K562 (cell line): ENCODE data around the gene NEURL2. TPM values are rescaled to one million over a fixed set of nuclear protein-coding genes. Genes with fewer than 3 reads are reported as not detected.

Experiments used
- ATAC-seq: fragments of 200-7000 bp; cut with Tn5 transposase; 3 replicates; pipeline ENCODE4 v1.9.1; 2020; ENCODE audit warnings: moderate library complexity
- BruUV-seq: library from RNA; stranded (reverse); fragments of 400-500 nt; replicated peaks from 2 replicates; lab custom pipeline; 2021; lab: Mats Ljungman, UMichigan
- CTCF ChIA-PET: fragments of 300-600 bp; formaldehyde crosslinking; extraction: SDS; loops from one replicate; lab custom pipeline; 2021; ENCODE audit warnings: low intra/inter-chr PET ratio; lab: Yijun Ruan, JAX
- POLR2A ChIA-PET: fragments of 300-600, 350-650 bp; sonication (Branson Sonifier 250); formaldehyde crosslinking; extraction: SDS; loops from one replicate; lab custom pipeline; 2021; ENCODE audit warnings: antibody characterized with exemption, inconsistent platforms; lab: Yijun Ruan, JAX
- DNase-seq, 4 experiments: peaks; one replicate each; pipeline versions ENCODE4 v3.0.0 to v3.0.0-alpha.2; 2011 to 2018; ENCODE audit warnings: low spot score in 3 of 4, mixed read lengths in 3 of 4; ENCODE audit errors: extremely low read depth in 1 of 4
- FAIRE-seq: peaks from 2 replicates; lab custom pipeline; 2011; peaks lifted over from hg19 to GRCh38; lab: Jason Lieb, UNC
- H2AFZ ChIP-seq: 2 replicates; pipeline ENCODE4 v1.6.0; 2011; ENCODE audit warnings: low read depth, low read length, control low read depth, inconsistent platforms
- H3K27ac ChIP-seq: fragments of 200-600 bp; 3 replicates; pipeline ENCODE4 v1.8.0; 2011; ENCODE audit warnings: low read depth, mild to moderate bottlenecking, control low read depth, inconsistent platforms, low read length, moderate library complexity, mixed read lengths; ENCODE audit errors: extremely low read depth
- H3K27me3 ChIP-seq, 2 experiments: fragments of 300-600 bp in 1 of 2; 2 replicates in 1 of 2; 3 replicates in 1 of 2; pipeline versions ENCODE4 v1.6.0 to v1.8.0; 2011; ENCODE audit warnings: inconsistent platforms in 2 of 2, low read length in 2 of 2, mild to moderate bottlenecking in 1 of 2, mixed read lengths in 1 of 2, moderate library complexity in 1 of 2; ENCODE audit not compliant: control insufficient read depth in 2 of 2, insufficient read depth in 2 of 2
- H3K36me3 ChIP-seq: fragments of 300-600 bp; 3 replicates; pipeline ENCODE4 v1.8.0; 2011; ENCODE audit warnings: mild to moderate bottlenecking, low read length, inconsistent platforms; ENCODE audit not compliant: control insufficient read depth, insufficient read depth
- H3K4me1 ChIP-seq, 2 experiments: fragments of 200-600 bp in 1 of 2; replicated peaks in 1 of 2; 2 replicates in 1 of 2; 3 replicates in 1 of 2; pipeline versions ENCODE4 v1.5.1 to v1.8.0; 2011; ENCODE audit warnings: inconsistent platforms in 2 of 2, low read length in 2 of 2, mild to moderate bottlenecking in 1 of 2, mixed read lengths in 1 of 2, moderate library complexity in 1 of 2; ENCODE audit not compliant: control insufficient read depth in 2 of 2, insufficient read depth in 2 of 2
- H3K4me2 ChIP-seq: 2 replicates; pipeline ENCODE4 v1.6.1; 2011; ENCODE audit warnings: low read length, control low read depth, inconsistent platforms, mixed read lengths; ENCODE audit not compliant: insufficient read depth
- H3K4me3 ChIP-seq: fragments of 200-600 bp; sonication (generic), shearing (Covaris generic); 2 replicates; pipeline ENCODE4 v1.5.1; 2016; ENCODE audit warnings: control low read depth, inconsistent platforms
- H3K79me2 ChIP-seq: fragments of 200-600 bp; 3 replicates; pipeline ENCODE4 v1.8.0; 2011; ENCODE audit warnings: low read length, inconsistent platforms; ENCODE audit not compliant: control insufficient read depth, insufficient read depth
- H3K9ac ChIP-seq, 2 experiments: 2 replicates each; pipeline versions ENCODE4 v1.6.0 to v1.6.1; 2011; ENCODE audit warnings: low read depth in 2 of 2, low read length in 2 of 2, control low read depth in 1 of 2, inconsistent platforms in 1 of 2, mild to moderate bottlenecking in 1 of 2, mixed read lengths in 1 of 2; ENCODE audit not compliant: insufficient read depth in 1 of 2
- H3K9me1 ChIP-seq: one replicate; pipeline ENCODE4 v1.6.0; 2011; ENCODE audit warnings: inconsistent platforms, mild to moderate bottlenecking, low read length, moderate library complexity; ENCODE audit not compliant: control insufficient read depth, insufficient read depth
- H3K9me3 ChIP-seq: replicated peaks from 2 replicates; pipeline ENCODE4 v1.5.1; 2011; ENCODE audit warnings: low read depth, low read length, inconsistent platforms; ENCODE audit not compliant: control insufficient read depth, insufficient read depth
- H4K20me1 ChIP-seq: replicated peaks from 2 replicates; pipeline ENCODE4 v1.6.1; 2011; ENCODE audit warnings: low read length, inconsistent platforms, mixed read lengths; ENCODE audit not compliant: control insufficient read depth, insufficient read depth
- BACH1 ChIP-seq: fragments of 200-800 bp; sonication (Bioruptor generic); IDR thresholded peaks from 2 replicates; pipeline ENCODE4 v1.6.1; 2016; ENCODE audit warnings: missing genetic modification characterization, missing compliant biosample characterization
- YY1 ChIP-seq, 3 experiments: IDR thresholded peaks; 2 replicates each; pipeline ENCODE4 v1.6.1; 2011; ENCODE audit warnings: low read length in 2 of 3, mild to moderate bottlenecking in 2 of 3, moderate library complexity in 2 of 3, borderline replicate concordance in 1 of 3, control low read depth in 1 of 3, low read depth in 1 of 3; ENCODE audit not compliant: insufficient read depth in 3 of 3, insufficient replicate concordance in 2 of 3, control insufficient read depth in 1 of 3, insufficient read length in 1 of 3; ENCODE audit errors: extremely low read depth in 1 of 3
- ZNF41 ChIP-seq: fragments of 250-450 bp; sonication (Bioruptor Pico); conservative IDR thresholded peaks from 2 replicates; pipeline ENCODE4 v1.4.0; 2020; ENCODE audit warnings: mild to moderate bottlenecking
- WGBS: fragments of 100-300 bp; shearing (Covaris generic); methylation state at CpG from one replicate; pipeline ENCODE4 v1.1.6; 2016; ENCODE audit warnings: low coverage, mixed read lengths; ENCODE audit not compliant: insufficient coverage; ENCODE audit errors: missing lambda C conversion rate; 5-methylcytosine and 5-hydroxymethylcytosine counted together
- in situ Hi-C: fragments of 300-500 bp; cut with MboI; formaldehyde crosslinking; loops from 4 replicates; pipeline ENCODE4 v1.15.0; 2018; ENCODE audit warnings: inconsistent platforms, mixed read lengths
- intact Hi-C: fragments of 100-400 bp; cut with micrococcal nuclease; formaldehyde crosslinking; loops from 2 replicates; pipeline ENCODE4 v1.14.2; 2022
- polyA plus RNA-seq, 8 experiments: library from polyadenylated mRNA; depleted of rRNA in 4 of 8; stranded (reverse) in 5 of 8; unstranded in 3 of 8; fragments of >200 nt; fragmentation: Nextera tagmentation in 2 of 8; fragmentation: Illumina TruSeq in 1 of 8; extraction: Ambion mirVana in 2 of 8; extraction: Trizol in 1 of 8; gene quantifications; 2 replicates each; pipeline versions ENCODE4 v1.2.1 to v1.2.3, GENCODE V29; 2011 to 2014; ENCODE audit warnings: inconsistent platforms in 1 of 8, missing spikeins in 1 of 8
- total RNA-seq, 7 experiments: library from RNA; depleted of rRNA in 6 of 7; stranded (reverse); fragments of >200 nt in 6 of 7; fragmentation: Illumina TruSeq in 2 of 7; extraction: Trizol in 2 of 7; gene quantifications; 2 replicates each; pipeline versions ENCODE4 v1.2.1 to v1.2.3, GENCODE V29; 2011 to 2021; ENCODE audit warnings: low replicate concordance in 1 of 7
- TF ChIP-seq, protein P1 (sequence below): sonication (generic); formaldehyde crosslinking; IDR thresholded peaks from 2 replicates; pipeline ENCODE4 v1.8.0; 2022; ENCODE audit warnings: missing genetic modification reagents, mild to moderate bottlenecking, borderline replicate concordance
- TF ChIP-seq, protein P2 (sequence below), 3 experiments: IDR thresholded peaks in 2 of 3; conservative IDR thresholded peaks in 1 of 3; 2 replicates each; pipeline ENCODE4 v1.5.1; 2011 to 2012; ENCODE audit warnings: low read length in 3 of 3, mild to moderate bottlenecking in 3 of 3, control low read depth in 2 of 3, improper control_type of control experiment in 1 of 3, inconsistent platforms in 1 of 3, low read depth in 1 of 3, mixed read lengths in 1 of 3, moderate library complexity in 1 of 3; ENCODE audit not compliant: insufficient read depth in 2 of 3
- TF ChIP-seq, protein P3 (sequence below): fragments of 450-650 bp; IDR thresholded peaks from 2 replicates; pipeline ENCODE4 v1.6.1; 2018; ENCODE audit not compliant: partially characterized antibody
- TF ChIP-seq, protein P4 (sequence below): fragments of 450-650 bp; formaldehyde crosslinking; IDR thresholded peaks from 2 replicates; pipeline ENCODE4 v1.4.0; 2022; ENCODE audit warnings: missing genetic modification characterization

NEURL2 gene
- total and polyA plus RNA-seq, 9 of the 15 experiments (the other 6 are each of a cell fraction or from before 2014, with no cell fraction given), result 0.22 to 1.9 (median 0.50) TPM; not detected in 1

DNA sequence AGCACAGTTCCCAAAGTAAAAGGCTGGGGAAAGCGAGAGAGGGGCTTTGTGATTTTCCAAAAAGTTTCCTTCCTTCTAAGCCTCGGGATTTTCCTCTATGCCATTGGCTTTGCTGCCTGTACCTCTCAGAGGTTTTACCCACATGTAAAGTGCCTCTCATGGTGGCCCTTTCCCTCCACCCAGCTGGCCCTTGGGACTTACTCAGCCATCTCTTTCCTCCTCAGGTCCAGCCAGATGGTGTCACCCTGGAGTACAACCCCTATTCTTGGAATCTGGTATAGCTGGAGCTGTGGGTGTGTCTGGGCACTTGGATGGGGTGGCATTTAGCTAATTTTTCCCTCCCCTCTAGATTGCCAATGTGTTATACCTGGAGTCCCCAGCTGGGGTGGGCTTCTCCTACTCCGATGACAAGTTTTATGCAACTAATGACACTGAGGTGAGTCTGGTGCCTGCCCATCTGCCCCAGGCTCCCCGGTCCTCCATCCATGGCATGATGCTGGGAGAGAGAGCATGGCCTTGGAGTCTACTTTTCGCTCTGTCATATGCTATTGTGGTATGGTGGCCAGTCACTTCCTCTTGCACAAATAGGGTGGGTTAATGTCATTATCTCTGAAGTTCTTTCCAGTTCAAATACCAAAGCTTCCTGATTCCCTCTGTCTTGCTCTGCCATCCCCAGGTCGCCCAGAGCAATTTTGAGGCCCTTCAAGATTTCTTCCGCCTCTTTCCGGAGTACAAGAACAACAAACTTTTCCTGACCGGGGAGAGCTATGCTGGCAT lies 1.2 kb upstream of the NEURL2 start:
- peak; percentile 47 to 58 (median 53) for DNase-seq
- peak; percentile 44 for ATAC-seq
- Histone ChIP-seq H3K27ac (no peak overlapping the region), H3K4me3 (peak overlapping the region; percentile 69), H3K9me3 (no peaks in the 10 kb centered on the region), H3K9me1 (no peaks in the 10 kb centered on the region), H3K9ac (peak overlapping the region; percentile 74 to 94; a peak in 3 of 4 replicates), H3K27me3 (no peaks in the 10 kb centered on the region), H3K79me2 (peaks cover 7% of the 10 kb centered on the region; the same call in 1 of the 3 replicates), H3K4me1 (peaks cover 11 to 32% of the 10 kb centered on the region in 2 experiments), H3K4me2 (peak overlapping the region; percentile 81), H2AFZ (no peak overlapping the region), H4K20me1 (no peaks in the 10 kb centered on the region), H3K36me3 (peaks cover 36% of the 10 kb centered on the region; the same call in 2 of the 3 replicates)
- POLR2A ChIA-PET, result interaction anchor here (0.6 to 3.3 kb wide), 7 partner anchors 10 to 43 kb away, joined by 3 to 13 read pairs (median 6); partner anchors contain the start of genes ACOT8, PCIF1 and ZSWIM1
- intact Hi-C loops, result loop anchor here (5.0 kb wide), 1 partner anchor 70 kb away; no protein-coding TSS in a partner anchor
- CTCF ChIA-PET, result interaction anchor here (0.6 to 2.7 kb wide), 5 partner anchors 71 to 573 kb away, joined by 3 to 9 read pairs (median 3); no protein-coding TSS in a partner anchor
- in situ Hi-C loops, result no loop called here
- 65% methylated on average over 9 of the region's 9 CpGs for WGBS
- peak; percentile 73 for FAIRE-seq
- TSS peak; percentile 45 for BruUV-seq
- TF ChIP-seq, protein P1, sequence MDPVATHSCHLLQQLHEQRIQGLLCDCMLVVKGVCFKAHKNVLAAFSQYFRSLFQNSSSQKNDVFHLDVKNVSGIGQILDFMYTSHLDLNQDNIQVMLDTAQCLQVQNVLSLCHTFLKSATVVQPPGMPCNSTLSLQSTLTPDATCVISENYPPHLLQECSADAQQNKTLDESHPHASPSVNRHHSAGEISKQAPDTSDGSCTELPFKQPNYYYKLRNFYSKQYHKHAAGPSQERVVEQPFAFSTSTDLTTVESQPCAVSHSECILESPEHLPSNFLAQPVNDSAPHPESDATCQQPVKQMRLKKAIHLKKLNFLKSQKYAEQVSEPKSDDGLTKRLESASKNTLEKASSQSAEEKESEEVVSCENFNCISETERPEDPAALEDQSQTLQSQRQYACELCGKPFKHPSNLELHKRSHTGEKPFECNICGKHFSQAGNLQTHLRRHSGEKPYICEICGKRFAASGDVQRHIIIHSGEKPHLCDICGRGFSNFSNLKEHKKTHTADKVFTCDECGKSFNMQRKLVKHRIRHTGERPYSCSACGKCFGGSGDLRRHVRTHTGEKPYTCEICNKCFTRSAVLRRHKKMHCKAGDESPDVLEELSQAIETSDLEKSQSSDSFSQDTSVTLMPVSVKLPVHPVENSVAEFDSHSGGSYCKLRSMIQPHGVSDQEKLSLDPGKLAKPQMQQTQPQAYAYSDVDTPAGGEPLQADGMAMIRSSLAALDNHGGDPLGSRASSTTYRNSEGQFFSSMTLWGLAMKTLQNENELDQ (CRISPR knock-in tag), result no peak
- TF ChIP-seq YY1 (IDR thresholded peaks at IDR 0.05; ENCODE audit: borderline replicate concordance in 1 of 3, control insufficient read depth in 1 of 3, extremely low read depth in 1 of 3, insufficient read depth in 3 of 3, insufficient read length in 1 of 3, insufficient replicate concordance in 2 of 3, low read depth in 1 of 3, low read length in 2 of 3) (peak in 1 of 3 experiments; percentile 4), ZNF41 (CRISPR knock-in tag) (peak; percentile 51; the same call in 1 of the 2 replicates), BACH1 (tag) (no peak)
- TF ChIP-seq, protein P2, sequence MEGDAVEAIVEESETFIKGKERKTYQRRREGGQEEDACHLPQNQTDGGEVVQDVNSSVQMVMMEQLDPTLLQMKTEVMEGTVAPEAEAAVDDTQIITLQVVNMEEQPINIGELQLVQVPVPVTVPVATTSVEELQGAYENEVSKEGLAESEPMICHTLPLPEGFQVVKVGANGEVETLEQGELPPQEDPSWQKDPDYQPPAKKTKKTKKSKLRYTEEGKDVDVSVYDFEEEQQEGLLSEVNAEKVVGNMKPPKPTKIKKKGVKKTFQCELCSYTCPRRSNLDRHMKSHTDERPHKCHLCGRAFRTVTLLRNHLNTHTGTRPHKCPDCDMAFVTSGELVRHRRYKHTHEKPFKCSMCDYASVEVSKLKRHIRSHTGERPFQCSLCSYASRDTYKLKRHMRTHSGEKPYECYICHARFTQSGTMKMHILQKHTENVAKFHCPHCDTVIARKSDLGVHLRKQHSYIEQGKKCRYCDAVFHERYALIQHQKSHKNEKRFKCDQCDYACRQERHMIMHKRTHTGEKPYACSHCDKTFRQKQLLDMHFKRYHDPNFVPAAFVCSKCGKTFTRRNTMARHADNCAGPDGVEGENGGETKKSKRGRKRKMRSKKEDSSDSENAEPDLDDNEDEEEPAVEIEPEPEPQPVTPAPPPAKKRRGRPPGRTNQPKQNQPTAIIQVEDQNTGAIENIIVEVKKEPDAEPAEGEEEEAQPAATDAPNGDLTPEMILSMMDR (IDR thresholded peaks at IDR 0.05 in 2 of 3, conservative IDR thresholded peaks at IDR 0.05 in 1 of 3; ENCODE audit: insufficient read depth in 2 of 3, low read depth in 1 of 3, low read length in 3 of 3), result peak; percentile 33 to 43 (median 37); a peak in 4 of 6 replicates
- TF ChIP-seq, protein P3, sequence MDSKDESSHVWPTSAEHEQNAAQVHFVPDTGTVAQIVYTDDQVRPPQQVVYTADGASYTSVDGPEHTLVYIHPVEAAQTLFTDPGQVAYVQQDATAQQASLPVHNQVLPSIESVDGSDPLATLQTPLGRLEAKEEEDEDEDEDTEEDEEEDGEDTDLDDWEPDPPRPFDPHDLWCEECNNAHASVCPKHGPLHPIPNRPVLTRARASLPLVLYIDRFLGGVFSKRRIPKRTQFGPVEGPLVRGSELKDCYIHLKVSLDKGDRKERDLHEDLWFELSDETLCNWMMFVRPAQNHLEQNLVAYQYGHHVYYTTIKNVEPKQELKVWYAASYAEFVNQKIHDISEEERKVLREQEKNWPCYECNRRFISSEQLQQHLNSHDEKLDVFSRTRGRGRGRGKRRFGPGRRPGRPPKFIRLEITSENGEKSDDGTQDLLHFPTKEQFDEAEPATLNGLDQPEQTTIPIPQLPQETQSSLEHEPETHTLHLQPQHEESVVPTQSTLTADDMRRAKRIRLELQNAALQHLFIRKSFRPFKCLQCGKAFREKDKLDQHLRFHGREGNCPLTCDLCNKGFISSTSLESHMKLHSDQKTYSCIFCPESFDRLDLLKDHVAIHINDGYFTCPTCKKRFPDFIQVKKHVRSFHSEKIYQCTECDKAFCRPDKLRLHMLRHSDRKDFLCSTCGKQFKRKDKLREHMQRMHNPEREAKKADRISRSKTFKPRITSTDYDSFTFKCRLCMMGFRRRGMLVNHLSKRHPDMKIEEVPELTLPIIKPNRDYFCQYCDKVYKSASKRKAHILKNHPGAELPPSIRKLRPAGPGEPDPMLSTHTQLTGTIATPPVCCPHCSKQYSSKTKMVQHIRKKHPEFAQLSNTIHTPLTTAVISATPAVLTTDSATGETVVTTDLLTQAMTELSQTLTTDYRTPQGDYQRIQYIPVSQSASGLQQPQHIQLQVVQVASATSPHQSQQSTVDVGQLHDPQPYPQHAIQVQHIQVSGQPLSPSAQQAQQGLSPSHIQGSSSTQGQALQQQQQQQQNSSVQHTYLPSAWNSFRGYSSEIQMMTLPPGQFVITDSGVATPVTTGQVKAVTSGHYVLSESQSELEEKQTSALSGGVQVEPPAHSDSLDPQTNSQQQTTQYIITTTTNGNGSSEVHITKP, result peak; percentile 54
- TF ChIP-seq, protein P4, sequence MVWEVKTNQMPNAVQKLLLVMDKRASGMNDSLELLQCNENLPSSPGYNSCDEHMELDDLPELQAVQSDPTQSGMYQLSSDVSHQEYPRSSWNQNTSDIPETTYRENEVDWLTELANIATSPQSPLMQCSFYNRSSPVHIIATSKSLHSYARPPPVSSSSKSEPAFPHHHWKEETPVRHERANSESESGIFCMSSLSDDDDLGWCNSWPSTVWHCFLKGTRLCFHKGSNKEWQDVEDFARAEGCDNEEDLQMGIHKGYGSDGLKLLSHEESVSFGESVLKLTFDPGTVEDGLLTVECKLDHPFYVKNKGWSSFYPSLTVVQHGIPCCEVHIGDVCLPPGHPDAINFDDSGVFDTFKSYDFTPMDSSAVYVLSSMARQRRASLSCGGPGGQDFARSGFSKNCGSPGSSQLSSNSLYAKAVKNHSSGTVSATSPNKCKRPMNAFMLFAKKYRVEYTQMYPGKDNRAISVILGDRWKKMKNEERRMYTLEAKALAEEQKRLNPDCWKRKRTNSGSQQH (CRISPR knock-in tag), result 0 out of 2 replicates have a peak, but pooled peaks have one; percentile 12
